OCI-LY1 (cell line): ENCODE results near the gene PTX4.

Experiments used
- H2AFZ ChIP-seq: fragments of 200-600 bp; sonication (generic), shearing (Covaris generic); 2 replicates; pipeline ENCODE4 v1.6.0; 2014; ENCODE audit warnings: antibody characterized with exemption, mild to moderate bottlenecking, low read length
- H3F3A ChIP-seq: fragments of 200-600 bp; sonication (generic), shearing (Covaris generic); 2 replicates; pipeline ENCODE4 v1.6.0; 2014; ENCODE audit warnings: mild to moderate bottlenecking, antibody characterized with exemption, low read length, moderate library complexity; ENCODE audit not compliant: insufficient read depth
- H3K27ac ChIP-seq: fragments of 200-600 bp; sonication (generic); 2 replicates; pipeline ENCODE4 v1.5.1; 2014; ENCODE audit warnings: low read length, mixed run types, mild to moderate bottlenecking, low read depth; ENCODE audit not compliant: poor library complexity, severe bottlenecking
- H3K27me3 ChIP-seq: fragments of 200-600 bp; sonication (generic); 2 replicates; pipeline ENCODE4 v1.6.0; 2014; ENCODE audit warnings: antibody characterized with exemption, mild to moderate bottlenecking, low read length, moderate library complexity; ENCODE audit not compliant: insufficient read depth
- H3K36me3 ChIP-seq: fragments of 200-600 bp; sonication (generic); 2 replicates; pipeline ENCODE4 v1.6.1; 2014; ENCODE audit warnings: mild to moderate bottlenecking, antibody characterized with exemption, low read length, moderate library complexity, mixed read lengths; ENCODE audit not compliant: insufficient read depth
- H3K4me1 ChIP-seq: fragments of 200-600 bp; sonication (generic); 2 replicates; pipeline ENCODE4 v1.5.1; 2014; ENCODE audit warnings: mild to moderate bottlenecking, low read length, moderate library complexity; ENCODE audit not compliant: insufficient read depth, severe bottlenecking
- H3K4me2 ChIP-seq: fragments of 200-600 bp; sonication (generic), shearing (Covaris generic); 2 replicates; pipeline ENCODE4 v1.6.1; 2014; ENCODE audit warnings: low read length
- H3K4me3 ChIP-seq: fragments of 200-600 bp; sonication (generic); 2 replicates; pipeline ENCODE4 v1.5.1; 2014; ENCODE audit warnings: low read length, low read depth, mild to moderate bottlenecking, mixed read lengths; ENCODE audit not compliant: poor library complexity, severe bottlenecking
- H3K79me2 ChIP-seq: fragments of 200-600 bp; shearing (Covaris generic); 2 replicates; pipeline ENCODE4 v1.6.1; 2016; ENCODE audit warnings: mixed run types, low read length, mixed read lengths; ENCODE audit not compliant: insufficient read depth
- H3K9ac ChIP-seq: fragments of 200-600 bp; sonication (generic), shearing (Covaris generic); 2 replicates; pipeline ENCODE4 v1.6.1; 2014; ENCODE audit warnings: mild to moderate bottlenecking, low read length, mixed read lengths
- H3K9me2 ChIP-seq: fragments of 200-600 bp; sonication (generic), shearing (Covaris generic); 2 replicates; pipeline ENCODE4 v1.6.1; 2014; ENCODE audit warnings: low read depth, mild to moderate bottlenecking, low read length, mixed read lengths
- H3K9me3 ChIP-seq: fragments of 200-600 bp; shearing (Covaris generic); 2 replicates; pipeline ENCODE4 v1.6.1; 2014; ENCODE audit warnings: low read length, mixed read lengths
- H4K20me1 ChIP-seq: fragments of 200-600 bp; sonication (generic), shearing (Covaris generic); 2 replicates; pipeline ENCODE4 v1.6.0; 2016; ENCODE audit warnings: mild to moderate bottlenecking, low read length; ENCODE audit not compliant: insufficient read depth
- CTCF ChIP-seq: fragments of 200-600 bp; sonication (generic), shearing (Covaris generic); IDR thresholded peaks from 2 replicates; pipeline ENCODE4 v1.5.1; 2017; ENCODE audit warnings: mild to moderate bottlenecking, antibody characterized with exemption, low read length, moderate library complexity, mixed read lengths
- EZH2 ChIP-seq: fragments of 200-600 bp; sonication (generic), shearing (Covaris generic); IDR thresholded peaks from 2 replicates; pipeline ENCODE4 v1.8.0; 2017; ENCODE audit warnings: borderline replicate concordance, mixed run types, mild to moderate bottlenecking, antibody characterized with exemption, low read length, moderate library complexity, mixed read lengths

Gene PTX4

GRCh38 chr16:1536601-1537000 is 47.9 kb upstream of the PTX4 start:
- H3K9ac ChIP-seq = no peak overlapping the region
- peaks cover 11% of the 10 kb centered on the region; the same call in 1 of the 2 replicates for H3K27me3 ChIP-seq
- H4K20me1 ChIP-seq = no peaks in the 10 kb centered on the region
- H3K4me1 ChIP-seq = no peaks in the 10 kb centered on the region
- H2AFZ ChIP-seq = no peak overlapping the region
- no peak overlapping the region for H3K4me2 ChIP-seq
- H3K79me2 ChIP-seq = no peaks in the 10 kb centered on the region
- no peak overlapping the region for H3K4me3 ChIP-seq
- H3K9me3 ChIP-seq = no peaks in the 10 kb centered on the region
- TF ChIP-seq CTCF (no peak), EZH2 (no peak)
- H3F3A ChIP-seq = no peaks in the 10 kb centered on the region
- no peak overlapping the region for H3K27ac ChIP-seq
- no peaks in the 10 kb centered on the region for H3K36me3 ChIP-seq
- no peaks in the 10 kb centered on the region for H3K9me2 ChIP-seq

GRCh38 chr16:1535391-1536291 is 46.9 kb upstream of the PTX4 start:
- Histone ChIP-seq H3K9me3 (no peaks in the 10 kb centered on the region), H4K20me1 (no peaks in the 10 kb centered on the region), H3F3A (no peaks in the 10 kb centered on the region), H3K4me1 (no peaks in the 10 kb centered on the region), H3K36me3 (no peaks in the 10 kb centered on the region), H3K79me2 (no peaks in the 10 kb centered on the region), H3K27ac (no peak overlapping the region), H3K4me2 (no peak overlapping the region), H2AFZ (no peak overlapping the region), H3K4me3 (no peak overlapping the region), H3K27me3 (peaks cover 6% of the 10 kb centered on the region; the same call in 1 of the 2 replicates), H3K9me2 (no peaks in the 10 kb centered on the region), H3K9ac (no peak overlapping the region)
- TF ChIP-seq EZH2 = no peak
- TF ChIP-seq CTCF = no peak

- Histone ChIP-seq H3K27ac (no peak overlapping the region), H3K79me2 (no peaks in the 10 kb centered on the region), H3F3A (no peaks in the 10 kb centered on the region)
Measured at GRCh38 chr16:1534021-1535020, 45.6 kb upstream of the PTX4 start.

More at GRCh38 chr16:1534021-1535020, 45.6 kb upstream of the PTX4 start:
- H3K27me3 ChIP-seq = peaks cover 6% of the 10 kb centered on the region; the same call in 1 of the 2 replicates
- no peak overlapping the region for H3K4me2 ChIP-seq
- no peak overlapping the region for H2AFZ ChIP-seq
- H3K9ac ChIP-seq = no peak overlapping the region
- TF ChIP-seq EZH2 = no peak
- H3K9me2 ChIP-seq = no peaks in the 10 kb centered on the region
- H4K20me1 ChIP-seq = no peaks in the 10 kb centered on the region
- no peak overlapping the region for H3K4me3 ChIP-seq
- H3K36me3 ChIP-seq = no peaks in the 10 kb centered on the region
- H3K9me3 ChIP-seq = no peaks in the 10 kb centered on the region
- no peaks in the 10 kb centered on the region for H3K4me1 ChIP-seq
